ENCODE results near the gene COL4A6.

DNA sequence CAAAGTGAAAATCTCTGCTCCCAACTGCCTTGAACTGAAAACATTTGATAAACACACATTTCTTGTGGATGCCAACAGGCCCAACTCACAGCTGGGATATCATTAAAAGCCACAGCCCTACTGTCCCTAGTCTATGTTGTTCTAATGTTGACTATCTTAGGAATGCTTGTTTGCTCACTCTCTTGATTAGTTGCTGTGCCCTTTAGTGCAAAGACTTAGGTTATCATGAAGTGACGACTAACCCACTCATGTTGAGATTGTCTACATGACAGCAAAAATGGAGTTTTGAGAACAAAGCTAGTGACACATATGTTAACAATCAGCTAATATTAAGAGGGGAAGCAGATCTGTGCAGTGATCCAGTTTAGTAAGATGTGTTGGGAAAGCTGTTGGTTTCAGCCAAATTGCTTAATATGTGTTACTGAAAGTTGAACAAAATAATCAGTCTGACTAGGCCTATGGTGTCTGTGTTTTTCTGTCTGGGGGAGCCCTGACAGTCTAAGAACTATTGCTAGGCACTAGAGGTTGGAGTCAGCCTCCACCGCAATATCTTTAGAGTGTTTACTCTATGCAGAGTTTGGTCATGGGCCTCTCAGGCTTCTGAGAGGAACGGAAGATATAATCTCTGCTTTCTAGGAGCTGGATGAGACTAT lies 221.2 kb downstream of the COL4A6 start:
- TF ChIP-seq ZNF274 (IDR thresholded peaks at IDR 0.05; ENCODE audit: low read depth, low read length) = no peak
- TF ChIP-seq YY1 (IDR thresholded peaks at IDR 0.05; ENCODE audit: insufficient read depth, insufficient read length) = no peak
- TF ChIP-seq SUZ12 (IDR thresholded peaks at IDR 0.05; ENCODE audit: extremely low read depth, insufficient read depth, insufficient read length) = no peak

Data from NT2/D1 (cell line).